CD4-positive, alpha-beta memory T cell (primary cell): ENCODE results near the gene ATAD3A. TPM values are rescaled to one million over a fixed set of nuclear protein-coding genes. Genes with fewer than 3 reads are reported as not detected.
"Not testable (repeated sequence)": the region's sequence is repeated elsewhere in the genome, so short reads cannot be mapped to it uniquely, and the experiment has no call there.

Experiments used
- CTCF ChIA-PET: fragments of 350-600 bp; sonication (Branson Sonifier 250); formaldehyde crosslinking; loops from one replicate; lab custom pipeline; 2021; ENCODE audit warnings: inconsistent platforms; ENCODE audit not compliant: partially characterized antibody; lab: Charles Lee
- POLR2A ChIA-PET: fragments of 350-600 bp; sonication (Branson Sonifier 250); formaldehyde crosslinking; loops from one replicate; lab custom pipeline; 2021; ENCODE audit not compliant: partially characterized antibody; lab: Charles Lee
- DNase-seq, 5 donors: peaks; one replicate each; pipeline versions ENCODE4 v3.0.0 to v3.0.0-alpha.2; 2020 to 2022; ENCODE audit warnings: mixed read lengths in 1 of 5
- H3K27ac ChIP-seq: one replicate; pipeline ENCODE4 v1.7.0; 2013; ENCODE audit warnings: low read depth, low read length
- H3K27me3 ChIP-seq: 2 replicates; pipeline ENCODE4 v1.7.0; 2013; ENCODE audit warnings: mild to moderate bottlenecking, low read length, moderate library complexity; ENCODE audit not compliant: insufficient read depth
- H3K36me3 ChIP-seq: 2 replicates; pipeline ENCODE4 v1.7.0; 2013; ENCODE audit warnings: mild to moderate bottlenecking, low read length, moderate library complexity; ENCODE audit not compliant: insufficient read depth
- H3K4me1 ChIP-seq: 2 replicates; pipeline ENCODE4 v1.7.0; 2013; ENCODE audit warnings: mild to moderate bottlenecking, low read length, moderate library complexity; ENCODE audit not compliant: insufficient read depth
- H3K4me3 ChIP-seq, 2 donors: one replicate each; pipeline ENCODE4 v1.7.0; 2013; ENCODE audit warnings: low read length in 2 of 2, mild to moderate bottlenecking in 1 of 2
- H3K9me3 ChIP-seq, 2 donors: one replicate each; pipeline ENCODE4 v1.7.0; 2013; ENCODE audit warnings: low read length in 2 of 2, control low read depth in 1 of 2; ENCODE audit not compliant: control insufficient read depth in 1 of 2
- H3K27ac Mint-ChIP-seq, 7 donors: one replicate each; pipeline ENCODE4 v1.8.0; 2020 to 2021; ENCODE audit warnings: mixed read lengths in 7 of 7, mild to moderate bottlenecking in 6 of 7, inconsistent platforms in 3 of 7, moderate library complexity in 3 of 7
- H3K27me3 Mint-ChIP-seq, 2 donors: one replicate each; pipeline ENCODE4 v1.8.0; 2020 to 2021; ENCODE audit warnings: mixed read lengths in 2 of 2
- H3K36me3 Mint-ChIP-seq, 2 donors: one replicate each; pipeline ENCODE4 v1.8.0; 2020 to 2021; ENCODE audit warnings: mixed read lengths in 2 of 2, inconsistent platforms in 1 of 2, mild to moderate bottlenecking in 1 of 2
- H3K4me1 Mint-ChIP-seq, 4 donors: one replicate each; pipeline ENCODE4 v1.8.0; 2020 to 2021; ENCODE audit warnings: mixed read lengths in 4 of 4, mild to moderate bottlenecking in 1 of 4
- H3K4me3 Mint-ChIP-seq, 8 donors: one replicate each; pipeline ENCODE4 v1.8.0; 2020 to 2021; ENCODE audit warnings: mixed read lengths in 8 of 8, mild to moderate bottlenecking in 7 of 8, moderate library complexity in 6 of 8, inconsistent platforms in 3 of 8
- H3K9me3 Mint-ChIP-seq, 8 donors: one replicate each; pipeline ENCODE4 v1.8.0; 2020 to 2021; ENCODE audit warnings: mixed read lengths in 8 of 8, mild to moderate bottlenecking in 5 of 8, inconsistent platforms in 3 of 8, moderate library complexity in 1 of 8
- intact Hi-C: fragments of 100-400 bp; cut with micrococcal nuclease; formaldehyde crosslinking; loops from one replicate; pipeline ENCODE4 v1.15.1; 2023
- polyA plus RNA-seq, 2 donors: library from polyadenylated mRNA; unstranded; fragments of 300-500 nt; fragmentation: Illumina TruSeq; gene quantifications; one replicate each; pipeline ENCODE4 v1.2.3, GENCODE V29; 2021
- total RNA-seq, 2 experiments: library from RNA; stranded (reverse); gene quantifications; one replicate each; pipeline ENCODE4 v1.2.3, GENCODE V29; 2021

Gene ATAD3A
- total and polyA plus RNA-seq, 4 experiments from 2014 or later: 9.5 to 24.7 (median 17.6) TPM

DNA sequence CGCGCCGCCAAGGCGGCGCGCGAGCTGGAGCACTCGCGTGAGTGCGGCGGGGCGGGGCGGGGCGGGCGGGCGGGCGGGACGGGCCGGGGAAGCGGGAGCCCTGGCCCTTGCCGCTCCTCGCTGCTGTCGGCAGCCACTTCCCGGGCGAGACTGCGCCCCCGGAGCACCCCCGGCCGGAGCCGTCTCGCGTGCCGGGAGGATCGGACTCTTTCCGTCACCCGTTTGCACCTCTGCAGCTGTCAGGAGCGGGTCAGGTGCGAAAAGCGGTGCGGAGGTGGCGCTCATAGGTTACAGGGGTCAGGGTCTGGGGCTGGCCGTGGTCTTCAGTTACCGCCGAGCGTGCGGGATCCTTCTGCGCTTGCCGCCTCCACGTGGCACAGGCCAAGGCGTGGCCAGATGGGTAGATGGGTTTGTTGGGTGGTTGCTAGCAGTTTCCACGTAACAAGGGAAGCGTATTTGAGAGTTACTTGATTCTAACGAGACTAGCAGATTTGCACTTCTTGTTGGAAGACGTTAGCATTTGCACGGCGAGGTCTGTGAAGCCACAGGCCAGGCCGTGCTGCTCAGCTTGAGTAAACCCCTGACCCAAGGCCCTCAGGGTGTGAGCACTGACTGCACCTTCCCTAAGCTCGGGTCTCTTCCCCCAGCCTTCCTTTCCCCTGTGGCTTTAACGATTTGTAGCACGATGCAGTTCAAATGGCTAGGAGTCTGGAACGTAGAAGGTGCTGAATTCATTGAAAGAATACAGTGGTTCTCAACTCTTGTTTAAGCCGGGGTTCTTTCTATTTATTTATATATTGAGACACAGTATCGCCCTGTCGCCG, 39.7 kb upstream of the ATAD3A start:
- H3K27me3 ChIP-seq, H3K36me3 Mint-ChIP-seq, H3K27me3 Mint-ChIP-seq, H3K36me3 ChIP-seq, H3K9me3 Mint-ChIP-seq, CTCF ChIA-PET, POLR2A ChIA-PET, H3K4me3 ChIP-seq, intact Hi-C loops, H3K9me3 ChIP-seq: not testable (repeated sequence)
- DNase-seq: peak in 4 of 5 donors; percentile 20 to 39 (median 26)
- H3K4me1 Mint-ChIP-seq: peaks cover 8 to 38% (median 19%) of the 10 kb centered on the region in 4 donors
- Histone ChIP-seq H3K4me1 (peaks cover 24% of the 10 kb centered on the region), H3K27ac (peak overlapping the region; percentile 8)
- H3K27ac Mint-ChIP-seq: peak overlapping the region; percentile 46 to 92 (median 74)
- peak overlapping the region; percentile 72 to 83 (median 75) for H3K4me3 Mint-ChIP-seq

GRCh38 chr1:1476011-1476410, 36.0 kb upstream of the ATAD3A start:
- H3K27ac ChIP-seq, DNase-seq, POLR2A ChIA-PET, H3K4me3 ChIP-seq, H3K9me3 Mint-ChIP-seq, H3K4me3 Mint-ChIP-seq, H3K27ac Mint-ChIP-seq, intact Hi-C loops, CTCF ChIA-PET, H3K9me3 ChIP-seq, H3K27me3 ChIP-seq, H3K27me3 Mint-ChIP-seq: not testable (repeated sequence)
- peaks cover 14% of the 10 kb centered on the region for H3K36me3 ChIP-seq
- H3K4me1 ChIP-seq: peaks cover 18% of the 10 kb centered on the region
- peaks cover 9 to 26% of the 10 kb centered on the region in 2 donors for H3K36me3 Mint-ChIP-seq
- H3K4me1 Mint-ChIP-seq: peaks cover 3 to 26% (median 14%) of the 10 kb centered on the region in 4 donors

- Histone ChIP-seq H3K9me3 (no peaks in the 10 kb centered on the region), H3K27ac (no peak overlapping the region), H3K4me3 (no peak overlapping the region), H3K27me3 (no peaks in the 10 kb centered on the region), H3K36me3 (peaks cover 14% of the 10 kb centered on the region), H3K4me1 (peaks cover 17% of the 10 kb centered on the region)
- peaks cover 1 to 22% (median 11%) of the 10 kb centered on the region in 4 donors for H3K4me1 Mint-ChIP-seq
- intact Hi-C loops: no loop called here
- no peaks in the 10 kb centered on the region for H3K27me3 Mint-ChIP-seq
- POLR2A ChIA-PET: no interaction called here
- H3K4me3 Mint-ChIP-seq: no peak overlapping the region
- no peak overlapping the region for H3K27ac Mint-ChIP-seq
- no peaks in the 10 kb centered on the region for H3K9me3 Mint-ChIP-seq
- CTCF ChIA-PET: no interaction called here
- peaks cover 9 to 26% of the 10 kb centered on the region in 2 donors for H3K36me3 Mint-ChIP-seq
- DNase-seq: peak in 1 of 5 donors; percentile 13
Measured at GRCh38 chr1:1477206-1477605, 34.8 kb upstream of the ATAD3A start.

GRCh38 chr1:1479547-1480487, 32.1 kb upstream of the ATAD3A start:
- no peaks in the 10 kb centered on the region for H3K9me3 ChIP-seq
- peak overlapping the region in 3 of 7 donors; percentile 38 to 80 (median 41) for H3K27ac Mint-ChIP-seq
- no peaks in the 10 kb centered on the region for H3K9me3 Mint-ChIP-seq
- no peak for DNase-seq
- no peaks in the 10 kb centered on the region for H3K27me3 Mint-ChIP-seq
- POLR2A ChIA-PET: no interaction called here
- H3K27ac ChIP-seq: no peak overlapping the region
- CTCF ChIA-PET: no interaction called here
- no peaks in the 10 kb centered on the region for H3K27me3 ChIP-seq
- no peaks in the 10 kb centered on the region for H3K4me1 ChIP-seq
- H3K4me3 Mint-ChIP-seq: peak overlapping the region in 2 of 8 donors; percentile 46 to 64
- H3K36me3 ChIP-seq: peaks cover 20% of the 10 kb centered on the region
- H3K36me3 Mint-ChIP-seq: peaks cover 9 to 41% of the 10 kb centered on the region in 2 donors
- H3K4me1 Mint-ChIP-seq: peaks cover 0 to 7% (median under 1%) of the 10 kb centered on the region in 4 donors
- H3K4me3 ChIP-seq: no peak overlapping the region
- intact Hi-C loops: no loop called here

- H3K36me3 Mint-ChIP-seq: peaks cover 9 to 41% of the 10 kb centered on the region in 2 donors
- not testable (repeated sequence) for H3K9me3 Mint-ChIP-seq
Measured at GRCh38 chr1:1480488-1480867, 31.5 kb upstream of the ATAD3A start.

DNA sequence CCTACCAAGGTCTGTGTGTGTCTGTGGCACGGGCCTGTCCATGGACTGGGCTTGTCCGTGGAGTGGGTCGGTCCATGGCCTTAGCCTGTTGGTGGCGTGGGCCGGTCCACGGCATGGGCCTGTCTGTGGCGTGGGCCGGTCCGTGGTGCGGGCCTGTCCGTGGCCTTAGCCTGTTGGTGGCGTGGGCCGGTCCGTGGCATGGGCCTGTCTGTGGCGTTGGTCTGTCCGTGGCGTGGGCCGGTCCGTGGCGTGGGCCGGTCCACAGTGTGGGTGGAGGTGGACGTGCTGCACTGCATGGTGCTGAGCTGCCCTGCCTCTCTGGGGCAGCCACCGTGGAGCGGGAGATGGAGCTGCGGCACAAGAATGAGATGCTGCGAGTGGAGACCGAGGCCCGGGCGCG, 30.2 kb upstream of the ATAD3A start:
- H3K4me1 ChIP-seq, H3K9me3 ChIP-seq, H3K4me3 Mint-ChIP-seq, H3K27ac Mint-ChIP-seq, H3K9me3 Mint-ChIP-seq, H3K27ac ChIP-seq, H3K4me1 Mint-ChIP-seq, H3K27me3 Mint-ChIP-seq, H3K4me3 ChIP-seq, CTCF ChIA-PET, intact Hi-C loops, DNase-seq, POLR2A ChIA-PET, H3K27me3 ChIP-seq: not testable (repeated sequence)
- peaks cover 20% of the 10 kb centered on the region for H3K36me3 ChIP-seq
- peaks cover 9 to 41% of the 10 kb centered on the region in 2 donors for H3K36me3 Mint-ChIP-seq

More at GRCh38 chr1:1480488-1480867, 31.5 kb upstream of the ATAD3A start:
- H3K27ac Mint-ChIP-seq, H3K4me1 ChIP-seq, POLR2A ChIA-PET, H3K4me3 ChIP-seq, H3K27me3 ChIP-seq, H3K4me3 Mint-ChIP-seq, H3K9me3 ChIP-seq, H3K4me1 Mint-ChIP-seq, CTCF ChIA-PET, DNase-seq, intact Hi-C loops, H3K27me3 Mint-ChIP-seq, H3K27ac ChIP-seq: not testable (repeated sequence)
- H3K36me3 ChIP-seq: peaks cover 20% of the 10 kb centered on the region

- intact Hi-C loops: no loop called here
- Mint-ChIP-seq H3K36me3 (peaks cover 9 to 34% of the 10 kb centered on the region in 2 donors), H3K4me1 (peaks cover 0 to 7% (median 0%) of the 10 kb centered on the region in 4 donors), H3K27ac (no peak overlapping the region), H3K4me3 (no peak overlapping the region), H3K9me3 (no peaks in the 10 kb centered on the region), H3K27me3 (no peaks in the 10 kb centered on the region)
- H3K4me3 ChIP-seq: no peak overlapping the region
- CTCF ChIA-PET: no interaction called here
- no peak overlapping the region for H3K27ac ChIP-seq
- H3K4me1 ChIP-seq: no peaks in the 10 kb centered on the region
- no peaks in the 10 kb centered on the region for H3K27me3 ChIP-seq
- H3K9me3 ChIP-seq: no peaks in the 10 kb centered on the region
- DNase-seq: no peak
- POLR2A ChIA-PET: no interaction called here
- peaks cover 20% of the 10 kb centered on the region for H3K36me3 ChIP-seq
Measured at GRCh38 chr1:1482856-1483255, 29.1 kb upstream of the ATAD3A start.
